Stimulated activated CD4-positive, alpha-beta T cell treated with anti-CD3 and anti-CD28 coated beads, Interleukin-1b, Interleukin-23, amount 100 ng/mL, for 1 hour (primary cell): Measurements from ENCODE around the gene RBM25.
"Not testable (repeated sequence)": the region's sequence is repeated elsewhere in the genome, so short reads cannot be mapped to it uniquely, and the experiment has no call there.

Experiments used
- DNase-seq, 2 donors: peaks; one replicate each; pipeline ENCODE4 v3.0.0-alpha.2; 2020; ENCODE audit warnings: low read depth in 2 of 2

The RBM25 gene

DNA sequence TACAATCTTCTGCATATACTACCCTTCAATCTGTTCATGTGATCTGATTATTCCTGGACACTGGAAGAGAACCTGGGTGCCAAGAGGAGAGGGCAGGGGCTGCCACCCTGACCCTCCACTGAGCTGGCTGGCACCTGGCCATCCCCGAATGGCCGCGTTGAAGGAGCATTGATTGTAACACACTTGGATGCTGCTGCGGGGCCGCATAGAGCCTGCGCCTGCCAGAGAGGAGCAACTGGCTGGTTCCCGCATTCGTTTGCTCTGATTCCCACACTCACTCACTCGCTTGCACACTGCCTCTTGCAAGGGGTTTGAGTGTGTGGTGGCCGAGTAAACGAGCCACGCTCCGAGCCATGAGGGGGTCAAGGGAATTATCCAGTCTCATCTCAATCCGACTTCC lies 110.4 kb downstream of the RBM25 start:
- DNase-seq, result no peak

DNA sequence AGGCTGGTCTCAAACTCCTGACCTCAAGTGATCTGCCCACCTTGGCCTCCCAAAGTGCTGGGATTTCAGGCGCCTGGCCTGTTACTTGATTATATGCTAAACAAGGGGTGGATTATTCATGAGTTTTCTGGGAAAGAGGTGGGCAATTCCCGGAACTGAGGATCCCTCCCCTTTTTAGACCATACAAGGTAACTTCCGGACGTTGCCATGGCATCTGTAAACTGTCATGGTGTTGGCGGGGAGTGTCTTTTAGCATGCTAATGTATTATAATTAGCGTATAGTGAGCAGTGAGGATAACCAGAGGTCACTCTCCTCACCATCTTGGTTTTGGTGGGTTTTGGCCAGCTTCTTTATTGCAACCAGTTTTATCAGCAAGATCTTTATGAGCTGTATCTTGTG lies 111.5 kb downstream of the RBM25 start:
- DNase-seq, result not testable (repeated sequence)

DNA sequence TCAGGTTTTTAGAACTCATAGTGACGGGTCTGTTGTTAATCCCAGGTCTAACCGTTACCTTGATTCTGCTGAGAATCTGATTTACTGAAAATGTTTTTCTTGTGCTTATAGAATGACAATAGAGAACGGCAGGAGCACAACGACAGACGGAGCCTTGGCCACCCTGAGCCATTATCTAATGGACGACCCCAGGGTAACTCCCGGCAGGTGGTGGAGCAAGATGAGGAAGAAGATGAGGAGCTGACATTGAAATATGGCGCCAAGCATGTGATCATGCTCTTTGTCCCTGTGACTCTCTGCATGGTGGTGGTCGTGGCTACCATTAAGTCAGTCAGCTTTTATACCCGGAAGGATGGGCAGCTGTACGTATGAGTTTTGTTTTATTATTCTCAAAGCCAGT lies 112.4 kb downstream of the RBM25 start:
- DNase-seq, result no peak

DNA sequence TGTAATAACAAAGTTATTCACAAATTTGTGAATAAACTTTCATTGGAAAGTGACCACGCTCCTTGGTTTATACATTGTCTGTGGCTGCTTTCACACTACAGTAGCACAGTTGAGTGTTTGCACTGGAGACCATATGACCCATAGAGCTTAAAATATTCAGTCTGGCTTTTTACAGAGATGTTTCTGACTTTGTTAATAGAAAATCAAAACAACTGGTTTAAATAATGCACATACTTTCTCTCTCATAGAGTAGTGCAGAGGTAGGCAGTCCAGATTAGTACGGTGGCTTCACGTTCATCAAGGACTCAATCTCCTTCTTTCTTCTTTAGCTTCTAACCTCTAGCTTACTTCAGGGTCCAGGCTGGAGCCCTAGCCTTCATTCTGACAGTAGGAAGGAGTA lies 114.2 kb downstream of the RBM25 start:
- DNase-seq, result no peak

DNA sequence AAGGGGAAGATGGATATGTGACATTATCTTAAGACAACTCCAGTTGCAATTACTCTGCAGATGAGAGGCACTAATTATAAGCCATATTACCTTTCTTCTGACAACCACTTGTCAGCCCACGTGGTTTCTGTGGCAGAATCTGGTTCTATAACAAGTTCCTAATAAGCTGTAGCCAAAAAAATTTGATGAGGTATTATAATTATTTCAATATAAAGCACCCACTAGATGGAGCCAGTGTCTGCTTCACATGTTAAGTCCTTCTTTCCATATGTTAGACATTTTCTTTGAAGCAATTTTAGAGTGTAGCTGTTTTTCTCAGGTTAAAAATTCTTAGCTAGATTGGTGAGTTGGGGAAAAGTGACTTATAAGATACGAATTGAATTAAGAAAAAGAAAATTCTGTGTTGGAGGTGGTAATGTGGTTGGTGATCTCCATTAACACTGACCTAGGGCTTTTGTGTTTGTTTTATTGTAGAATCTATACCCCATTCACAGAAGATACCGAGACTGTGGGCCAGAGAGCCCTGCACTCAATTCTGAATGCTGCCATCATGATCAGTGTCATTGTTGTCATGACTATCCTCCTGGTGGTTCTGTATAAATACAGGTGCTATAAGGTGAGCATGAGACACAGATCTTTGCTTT lies 114.9 kb downstream of the RBM25 start:
- DNase-seq, result no peak
